Astrocyte (in vitro differentiated cells and primary cell): ENCODE data around the gene RNF41.

Experiments used
- CTCF ChIP-seq: IDR thresholded peaks from 2 replicates; pipeline ENCODE4 v1.5.1; 2011; ENCODE audit warnings: low read depth, mild to moderate bottlenecking, inconsistent platforms, low read length, moderate library complexity; ENCODE audit not compliant: insufficient read depth
- EZH2 ChIP-seq: IDR thresholded peaks from 2 replicates; pipeline ENCODE4 v1.6.1; 2012; ENCODE audit warnings: mild to moderate bottlenecking, low read length, inconsistent platforms; ENCODE audit not compliant: insufficient read depth

DNA sequence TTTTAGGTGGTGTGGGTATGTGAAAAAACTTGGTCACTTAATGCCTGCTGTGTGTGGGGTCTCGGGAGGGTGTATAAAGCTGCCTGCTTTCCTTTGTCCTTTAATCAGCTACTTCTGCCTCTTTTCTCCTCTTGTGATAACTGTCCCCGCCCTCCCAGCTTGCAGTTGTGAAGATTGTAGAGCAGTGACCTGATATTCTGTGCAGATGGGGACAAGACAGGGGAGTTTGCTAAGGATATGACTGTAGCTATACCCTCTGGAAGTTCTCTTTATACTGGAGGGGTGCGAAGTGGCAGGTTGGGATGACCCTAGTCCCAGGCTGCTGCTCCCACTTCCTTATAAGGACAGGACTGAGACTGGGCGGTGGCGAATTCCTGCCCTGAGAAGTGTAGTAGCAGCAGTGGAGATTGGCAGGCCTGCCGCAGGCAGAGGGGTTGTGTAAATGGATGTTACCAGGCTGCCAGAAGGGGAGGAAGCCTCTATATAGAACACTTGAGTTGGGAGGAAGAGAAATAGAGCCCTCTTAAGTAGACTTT, 62.7 kb downstream of the RNF41 start:
- TF ChIP-seq CTCF: no peak
- TF ChIP-seq EZH2: no peak
